ENCODE results near the gene DDX53. TPM values are rescaled to one million over a fixed set of nuclear protein-coding genes. Genes with fewer than 3 reads are reported as not detected.

The DDX53 gene
- total RNA-seq (not detected in 2 replicates), polyA plus RNA-seq (not detected in 2 replicates)

- no peaks in the 10 kb centered on the region for H3K4me1 ChIP-seq (ENCODE audit: low read depth)
- TF ChIP-seq, protein P1, sequence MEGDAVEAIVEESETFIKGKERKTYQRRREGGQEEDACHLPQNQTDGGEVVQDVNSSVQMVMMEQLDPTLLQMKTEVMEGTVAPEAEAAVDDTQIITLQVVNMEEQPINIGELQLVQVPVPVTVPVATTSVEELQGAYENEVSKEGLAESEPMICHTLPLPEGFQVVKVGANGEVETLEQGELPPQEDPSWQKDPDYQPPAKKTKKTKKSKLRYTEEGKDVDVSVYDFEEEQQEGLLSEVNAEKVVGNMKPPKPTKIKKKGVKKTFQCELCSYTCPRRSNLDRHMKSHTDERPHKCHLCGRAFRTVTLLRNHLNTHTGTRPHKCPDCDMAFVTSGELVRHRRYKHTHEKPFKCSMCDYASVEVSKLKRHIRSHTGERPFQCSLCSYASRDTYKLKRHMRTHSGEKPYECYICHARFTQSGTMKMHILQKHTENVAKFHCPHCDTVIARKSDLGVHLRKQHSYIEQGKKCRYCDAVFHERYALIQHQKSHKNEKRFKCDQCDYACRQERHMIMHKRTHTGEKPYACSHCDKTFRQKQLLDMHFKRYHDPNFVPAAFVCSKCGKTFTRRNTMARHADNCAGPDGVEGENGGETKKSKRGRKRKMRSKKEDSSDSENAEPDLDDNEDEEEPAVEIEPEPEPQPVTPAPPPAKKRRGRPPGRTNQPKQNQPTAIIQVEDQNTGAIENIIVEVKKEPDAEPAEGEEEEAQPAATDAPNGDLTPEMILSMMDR (IDR thresholded peaks at IDR 0.05; ENCODE audit: low read depth, low read length) = no peak
- no peak for DNase-seq (ENCODE audit: low read depth in 1 of 2, low spot score in 1 of 2)
Measured at GRCh38 chrX:22999696-23000223, at the start of gene DDX53. Gene DDX53, plus strand, starts transcription at chrX:22999960. Its CDS starts 98 bp downstream, at chrX:23000058.

DNA sequence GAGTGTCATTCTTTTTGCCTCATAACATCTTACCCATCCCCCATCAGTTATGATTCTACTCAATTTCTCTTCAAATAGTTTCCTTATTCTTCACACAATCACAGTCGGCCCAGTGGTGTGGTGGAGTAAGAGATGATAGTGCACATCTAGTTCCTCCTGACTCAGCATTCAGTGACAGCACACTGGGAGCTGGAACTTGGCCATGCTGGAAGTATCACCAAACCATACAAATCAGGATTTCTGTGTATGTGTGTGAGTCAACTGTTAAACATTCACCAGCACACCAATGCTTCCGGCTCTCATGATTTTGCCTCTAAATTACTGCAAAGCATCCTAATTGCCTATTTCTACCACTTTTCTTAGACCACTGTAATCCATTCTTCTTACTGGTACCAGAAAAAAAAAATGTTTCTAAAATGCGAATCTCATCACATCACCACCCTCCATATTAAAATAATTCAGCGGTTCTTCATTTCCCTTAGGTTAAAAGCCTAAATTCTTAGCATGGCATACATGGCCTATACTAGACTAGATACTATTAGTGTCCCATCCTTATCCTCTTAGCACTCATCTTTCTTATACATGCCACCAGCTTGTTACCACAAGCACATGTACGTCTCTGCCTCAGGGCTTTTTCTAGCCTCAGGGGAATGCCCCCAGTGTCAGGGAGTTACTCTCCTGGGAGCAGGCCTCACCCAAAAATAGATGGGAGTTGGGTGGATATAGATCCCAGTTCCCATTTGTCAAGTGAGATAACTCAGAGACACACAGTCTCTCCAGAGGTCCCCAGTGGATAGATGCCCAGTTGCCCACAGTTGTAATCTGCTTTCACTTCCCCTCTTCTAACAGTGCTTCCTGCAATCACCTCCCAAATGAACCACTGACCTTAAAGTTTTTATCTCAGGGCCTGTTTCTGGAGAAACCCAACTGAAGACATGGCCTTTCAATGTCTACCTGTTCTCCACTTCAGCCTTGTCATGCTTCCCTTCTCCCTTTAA lies 49.2 kb upstream of the DDX53 start:
- DNase-seq (ENCODE audit: low read depth in 1 of 2, low spot score in 1 of 2) = peak in 1 of 2 donors; percentile 93
- no peak overlapping the region for H3K27ac ChIP-seq
- no peak overlapping the region for H3K4me3 ChIP-seq
- TF ChIP-seq, protein P1 (IDR thresholded peaks at IDR 0.05; ENCODE audit: low read depth, low read length) = no peak
- H3K9me3 ChIP-seq (ENCODE audit: low read depth) = no peaks in the 10 kb centered on the region
- no peaks in the 10 kb centered on the region for H3K4me1 ChIP-seq (ENCODE audit: low read depth)
- H3K36me3 ChIP-seq = no peaks in the 10 kb centered on the region
- H3K27me3 ChIP-seq = no peaks in the 10 kb centered on the region

More at GRCh38 chrX:22999696-23000223, at the start of gene DDX53:
- Histone ChIP-seq H3K36me3 (no peaks in the 10 kb centered on the region), H3K4me3 (no peak within 1 kb of the TSS), H3K27ac (no peak within 1 kb of the TSS), H3K9me3 (ENCODE audit: low read depth) (no peaks in the 10 kb centered on the region), H3K27me3 (no peaks in the 10 kb centered on the region)

DNA sequence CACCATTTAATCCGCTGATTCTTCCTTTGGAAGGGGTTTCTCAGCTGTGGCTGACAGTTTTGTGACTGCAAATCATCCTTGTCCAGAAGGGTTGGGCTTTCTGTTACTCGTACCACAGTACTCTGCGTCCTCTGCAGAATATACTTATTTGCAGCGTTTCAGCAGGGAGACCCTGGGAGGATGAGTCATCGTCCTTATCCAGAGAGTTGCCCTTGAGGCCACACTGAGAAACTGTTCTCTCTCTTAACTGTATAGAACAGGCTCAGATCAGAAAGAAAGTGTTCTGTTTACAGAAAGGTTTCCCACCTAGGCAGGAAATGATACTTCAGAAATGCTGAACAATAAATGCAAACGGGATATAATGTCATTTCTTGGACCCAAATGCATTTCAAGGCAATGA lies 47.8 kb upstream of the DDX53 start:
- no peaks in the 10 kb centered on the region for H3K9me3 ChIP-seq (ENCODE audit: low read depth)
- H3K36me3 ChIP-seq = no peaks in the 10 kb centered on the region
- peak; percentile 25 to 60 for DNase-seq (ENCODE audit: low read depth in 1 of 2, low spot score in 1 of 2)
- no peak overlapping the region for H3K27ac ChIP-seq
- TF ChIP-seq, protein P1 (IDR thresholded peaks at IDR 0.05; ENCODE audit: low read depth, low read length) = no peak
- H3K4me1 ChIP-seq (ENCODE audit: low read depth) = no peaks in the 10 kb centered on the region
- H3K4me3 ChIP-seq = no peak overlapping the region
- no peaks in the 10 kb centered on the region for H3K27me3 ChIP-seq

- H3K27ac ChIP-seq = no peak overlapping the region
- H3K4me3 ChIP-seq = no peak overlapping the region
- TF ChIP-seq, protein P1 (IDR thresholded peaks at IDR 0.05; ENCODE audit: low read depth, low read length) = no peak
- peaks cover 3% of the 10 kb centered on the region for H3K4me1 ChIP-seq (ENCODE audit: low read depth)
- no peaks in the 10 kb centered on the region for H3K27me3 ChIP-seq
- no peaks in the 10 kb centered on the region for H3K36me3 ChIP-seq
- no peak for DNase-seq (ENCODE audit: low read depth in 1 of 2, low spot score in 1 of 2)
- no peaks in the 10 kb centered on the region for H3K9me3 ChIP-seq (ENCODE audit: low read depth)
Measured at GRCh38 chrX:22958250-22958649, 41.5 kb upstream of the DDX53 start.

GRCh38 chrX:22959204-22959920 lies 40.4 kb upstream of the DDX53 start:
- Histone ChIP-seq H3K9me3 (ENCODE audit: low read depth) (no peaks in the 10 kb centered on the region), H3K27ac (no peak overlapping the region), H3K4me1 (ENCODE audit: low read depth) (peaks cover 3% of the 10 kb centered on the region), H3K4me3 (no peak overlapping the region), H3K36me3 (no peaks in the 10 kb centered on the region), H3K27me3 (no peaks in the 10 kb centered on the region)
- peak in 1 of 2 donors; percentile 25 for DNase-seq (ENCODE audit: low read depth in 1 of 2, low spot score in 1 of 2)
- TF ChIP-seq, protein P1 (IDR thresholded peaks at IDR 0.05; ENCODE audit: low read depth, low read length) = no peak

All from cardiac muscle cell (in vitro differentiated cells and primary cell).